ENCODE data around the gene CAMTA2. TPM values are rescaled to one million over a fixed set of nuclear protein-coding genes. Genes with fewer than 3 reads are reported as not detected.
A peak's percentile ranks its signal among the peaks of the same experiment; 100 is the strongest.

The CAMTA2 gene
- total and polyA plus RNA-seq, 9 of the 15 experiments (the other 6 are each of a cell fraction or from before 2014, with no cell fraction given), result 0.24 to 25.1 (median 6.3) TPM

GRCh38 chr17:5031365-5032082 lies 44.0 kb upstream of the CAMTA2 start (continued):
- TF ChIP-seq GTF2B (IDR thresholded peaks at IDR 0.05; ENCODE audit: extremely low read depth, insufficient read length) (no peak), ZNF23 (CRISPR knock-in tag; IDR thresholded peaks at IDR 0.05) (no peak), ERF (CRISPR knock-in tag; IDR thresholded peaks at IDR 0.05) (no peak), ZBED1 (IDR thresholded peaks at IDR 0.05) (no peak), BRF1 (IDR thresholded peaks at IDR 0.05; ENCODE audit: borderline replicate concordance, extremely low read depth, insufficient read length) (no peak), HOMEZ (CRISPR knock-in tag; IDR thresholded peaks at IDR 0.05) (no peak), MAFF (IDR thresholded peaks at IDR 0.05; ENCODE audit: low read length) (no peak), GTF2F1 (IDR thresholded peaks at IDR 0.05; ENCODE audit: low read depth, low read length) (no peak), CHD1 (IDR thresholded peaks at IDR 0.05; ENCODE audit: low read length) (no peak), ZNF584 (CRISPR knock-in tag; IDR thresholded peaks at IDR 0.05; ENCODE audit: low read depth) (no peak), SIX5 (IDR thresholded peaks at IDR 0.05; ENCODE audit: borderline replicate concordance in 1 of 2, insufficient read depth in 1 of 2, low read depth in 1 of 2, low read length in 2 of 2) (no peak), EGR1 (conservative IDR thresholded peaks at IDR 0.05) (peak; percentile 31; the same call in 1 of the 2 replicates), ZSCAN32 (CRISPR knock-in tag; IDR thresholded peaks at IDR 0.05) (no peak), VEZF1 (CRISPR knock-in tag; IDR thresholded peaks at IDR 0.05) (peak; percentile 81), JUND (IDR thresholded peaks at IDR 0.05; ENCODE audit: borderline replicate concordance, low read depth, low read length) (no peak), JUND (tag; IDR thresholded peaks at IDR 0.05; ENCODE audit: borderline replicate concordance, low read depth, low read length) (no peak), RCOR1 (IDR thresholded peaks at IDR 0.05; ENCODE audit: borderline replicate concordance in 1 of 2, low read depth in 2 of 2, low read length in 2 of 2) (no peak), ZNF551 (CRISPR knock-in tag; IDR thresholded peaks at IDR 0.05) (no peak), JUN (IDR thresholded peaks at IDR 0.05; ENCODE audit: borderline replicate concordance, low read depth, low read length) (no peak), JUN (CRISPR knock-in tag; IDR thresholded peaks at IDR 0.05; ENCODE audit: borderline replicate concordance) (no peak), SRSF7 (optimal IDR thresholded peaks at IDR 0.05; ENCODE audit: low read depth, low read length) (no peak), EP400 (IDR thresholded peaks at IDR 0.05) (peak; percentile 24; the same call in 1 of the 2 replicates), ZNF655 (CRISPR knock-in tag; IDR thresholded peaks at IDR 0.05) (no peak)
